HepG2 (cell line): ENCODE measurements around the gene WEE1. TPM values are rescaled to one million over a fixed set of nuclear protein-coding genes. Genes with fewer than 3 reads are reported as not detected.

Experiments
- ARID3A ChIP-seq: IDR thresholded peaks from 2 replicates; pipeline ENCODE4 v1.6.1; 2012; ENCODE audit warnings: low read depth, low read length, improper control_type of control experiment
- ATF1 ChIP-seq: IDR thresholded peaks from 2 replicates; pipeline ENCODE4 v1.6.1; 2016; ENCODE audit warnings: mild to moderate bottlenecking, control low read depth
- CHD2 ChIP-seq: IDR thresholded peaks from 2 replicates; pipeline ENCODE4 v1.6.1; 2011; ENCODE audit warnings: low read depth, low read length, improper control_type of control experiment
- ELF3 ChIP-seq: IDR thresholded peaks from 2 replicates; pipeline ENCODE4 v1.6.1; 2016; ENCODE audit warnings: missing genetic modification reagents, missing compliant biosample characterization
- JUND ChIP-seq: sonication (generic); formaldehyde crosslinking; IDR thresholded peaks from 2 replicates; pipeline ENCODE4 v1.8.0; 2022; ENCODE audit warnings: mild to moderate bottlenecking, missing genetic modification reagents
- POGZ ChIP-seq: sonication (generic); formaldehyde crosslinking; IDR thresholded peaks from 2 replicates; pipeline ENCODE4 v1.4.0; 2020; ENCODE audit warnings: mild to moderate bottlenecking, missing genetic modification reagents
- PRDM15 ChIP-seq: sonication (generic); formaldehyde crosslinking; IDR thresholded peaks from 2 replicates; pipeline ENCODE4 v1.4.0; 2020; ENCODE audit warnings: missing genetic modification reagents
- SP5 ChIP-seq: IDR thresholded peaks from 2 replicates; pipeline ENCODE4 v1.6.1; 2016; ENCODE audit warnings: low read depth, borderline replicate concordance
- TBL1XR1 ChIP-seq: fragments of 150-350 bp; IDR thresholded peaks from 2 replicates; pipeline ENCODE4 v1.6.1; 2014; ENCODE audit warnings: borderline replicate concordance, low read length; ENCODE audit not compliant: partially characterized antibody
- TFDP2 ChIP-seq: sonication (generic); formaldehyde crosslinking; IDR thresholded peaks from 2 replicates; pipeline ENCODE4 v1.4.0; 2020; ENCODE audit warnings: missing genetic modification reagents
- ZNF382 ChIP-seq: sonication (generic); formaldehyde crosslinking; IDR thresholded peaks from 2 replicates; pipeline ENCODE4 v1.5.0; 2020; ENCODE audit warnings: missing genetic modification reagents, mild to moderate bottlenecking, borderline replicate concordance
- ZNF878 ChIP-seq: sonication (generic); formaldehyde crosslinking; IDR thresholded peaks from 2 replicates; pipeline ENCODE4 v1.8.1; 2023; ENCODE audit warnings: mild to moderate bottlenecking, missing genetic modification reagents, moderate library complexity
- polyA plus RNA-seq, 8 experiments: library from polyadenylated mRNA; depleted of rRNA in 3 of 8; stranded (reverse) in 7 of 8; unstranded in 1 of 8; fragments of >200 nt; fragmentation: Illumina TruSeq in 4 of 8; extraction: Trizol in 4 of 8; gene quantifications; 2 replicates each; pipeline versions ENCODE4 v1.2.1 to v1.2.3, GENCODE V29; 2011 to 2016; ENCODE audit warnings: low read depth in 4 of 8, missing spikeins in 1 of 8, mixed read lengths in 1 of 8; ENCODE audit not compliant: insufficient read depth in 1 of 8
- total RNA-seq, 5 experiments: library from RNA; depleted of rRNA; stranded (reverse); fragments of >200 nt; fragmentation: Illumina TruSeq; extraction: Trizol; gene quantifications; 2 replicates each; pipeline ENCODE4 v1.2.3, GENCODE V29; 2016; ENCODE audit warnings: low read depth in 1 of 5
- TF ChIP-seq, protein P1 (sequence below): sonication (generic); formaldehyde crosslinking; IDR thresholded peaks from 2 replicates; pipeline ENCODE4 v1.5.0; 2020; ENCODE audit warnings: mild to moderate bottlenecking, missing genetic modification reagents, borderline replicate concordance
- TF ChIP-seq, protein P2 (sequence below), 2 experiments: sonication (generic) in 1 of 2; formaldehyde crosslinking in 1 of 2; IDR thresholded peaks; 2 replicates each; pipeline versions ENCODE4 v1.5.1 to v1.6.1; 2011 to 2020; ENCODE audit warnings: borderline replicate concordance in 1 of 2, low read depth in 1 of 2, low read length in 1 of 2, mild to moderate bottlenecking in 1 of 2, missing genetic modification reagents in 1 of 2, moderate library complexity in 1 of 2

Gene WEE1
- total and polyA plus RNA-seq, 2 of the 13 experiments (the other 11 are each of a cell fraction or from before 2014, with no cell fraction given): 31.4 to 63.7 TPM

GRCh38 chr11:9565822-9566560, 7.5 kb upstream of the WEE1 start (continued):
- no peak; the same call in 1 of the 2 replicates for TF ChIP-seq TFDP2 (CRISPR knock-in tag)
- TF ChIP-seq ELF3 (CRISPR knock-in tag): peak; percentile 75; the same call in 1 of the 2 replicates
- TF ChIP-seq SP5 (CRISPR knock-in tag): peak; percentile 87
- TF ChIP-seq POGZ (CRISPR knock-in tag): peak; percentile 73
- no peak for TF ChIP-seq CHD2
- TF ChIP-seq ZNF382 (CRISPR knock-in tag): peak; percentile 34; the same call in 1 of the 2 replicates
- TF ChIP-seq JUND (CRISPR knock-in tag): peak; percentile 88
- TF ChIP-seq, protein P1, sequence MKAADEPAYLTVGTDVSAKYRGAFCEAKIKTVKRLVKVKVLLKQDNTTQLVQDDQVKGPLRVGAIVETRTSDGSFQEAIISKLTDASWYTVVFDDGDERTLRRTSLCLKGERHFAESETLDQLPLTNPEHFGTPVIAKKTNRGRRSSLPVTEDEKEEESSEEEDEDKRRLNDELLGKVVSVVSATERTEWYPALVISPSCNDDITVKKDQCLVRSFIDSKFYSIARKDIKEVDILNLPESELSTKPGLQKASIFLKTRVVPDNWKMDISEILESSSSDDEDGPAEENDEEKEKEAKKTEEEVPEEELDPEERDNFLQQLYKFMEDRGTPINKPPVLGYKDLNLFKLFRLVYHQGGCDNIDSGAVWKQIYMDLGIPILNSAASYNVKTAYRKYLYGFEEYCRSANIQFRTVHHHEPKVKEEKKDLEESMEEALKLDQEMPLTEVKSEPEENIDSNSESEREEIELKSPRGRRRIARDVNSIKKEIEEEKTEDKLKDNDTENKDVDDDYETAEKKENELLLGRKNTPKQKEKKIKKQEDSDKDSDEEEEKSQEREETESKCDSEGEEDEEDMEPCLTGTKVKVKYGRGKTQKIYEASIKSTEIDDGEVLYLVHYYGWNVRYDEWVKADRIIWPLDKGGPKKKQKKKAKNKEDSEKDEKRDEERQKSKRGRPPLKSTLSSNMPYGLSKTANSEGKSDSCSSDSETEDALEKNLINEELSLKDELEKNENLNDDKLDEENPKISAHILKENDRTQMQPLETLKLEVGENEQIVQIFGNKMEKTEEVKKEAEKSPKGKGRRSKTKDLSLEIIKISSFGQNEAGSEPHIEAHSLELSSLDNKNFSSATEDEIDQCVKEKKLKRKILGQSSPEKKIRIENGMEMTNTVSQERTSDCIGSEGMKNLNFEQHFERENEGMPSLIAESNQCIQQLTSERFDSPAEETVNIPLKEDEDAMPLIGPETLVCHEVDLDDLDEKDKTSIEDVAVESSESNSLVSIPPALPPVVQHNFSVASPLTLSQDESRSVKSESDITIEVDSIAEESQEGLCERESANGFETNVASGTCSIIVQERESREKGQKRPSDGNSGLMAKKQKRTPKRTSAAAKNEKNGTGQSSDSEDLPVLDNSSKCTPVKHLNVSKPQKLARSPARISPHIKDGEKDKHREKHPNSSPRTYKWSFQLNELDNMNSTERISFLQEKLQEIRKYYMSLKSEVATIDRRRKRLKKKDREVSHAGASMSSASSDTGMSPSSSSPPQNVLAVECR (CRISPR knock-in tag): peak; percentile 48; the same call in 1 of the 2 replicates
- TF ChIP-seq PRDM15 (CRISPR knock-in tag): 0 out of 2 replicates have a peak, but pooled peaks have one; percentile 51
- TF ChIP-seq ATF1: peak; percentile 26; the same call in 1 of the 2 replicates
- TF ChIP-seq ZNF878 (CRISPR knock-in tag): peak; percentile 74
- TF ChIP-seq, protein P2, sequence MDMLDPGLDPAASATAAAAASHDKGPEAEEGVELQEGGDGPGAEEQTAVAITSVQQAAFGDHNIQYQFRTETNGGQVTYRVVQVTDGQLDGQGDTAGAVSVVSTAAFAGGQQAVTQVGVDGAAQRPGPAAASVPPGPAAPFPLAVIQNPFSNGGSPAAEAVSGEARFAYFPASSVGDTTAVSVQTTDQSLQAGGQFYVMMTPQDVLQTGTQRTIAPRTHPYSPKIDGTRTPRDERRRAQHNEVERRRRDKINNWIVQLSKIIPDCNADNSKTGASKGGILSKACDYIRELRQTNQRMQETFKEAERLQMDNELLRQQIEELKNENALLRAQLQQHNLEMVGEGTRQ (IDR thresholded peaks at IDR 0.05; ENCODE audit: low read depth, low read length): no peak
- TF ChIP-seq, protein P2 (CRISPR knock-in tag; IDR thresholded peaks at IDR 0.05; ENCODE audit: borderline replicate concordance): peak; percentile 78; the same call in 1 of the 2 replicates
- peak; percentile 42 for TF ChIP-seq TBL1XR1
- peak; percentile 34 for TF ChIP-seq ARID3A
